Neuronal stem cell (in vitro differentiated cells): ENCODE measurements around the gene TIAL1.

Experiments used
- DNase-seq: peaks from one replicate; pipeline ENCODE4 v3.0.0-alpha.2; 2013; ENCODE audit warnings: low spot score
- H2AFZ ChIP-seq: one replicate; pipeline ENCODE4 v1.6.1; 2013; ENCODE audit warnings: mild to moderate bottlenecking, low read length, inconsistent platforms
- H2AK5ac ChIP-seq: 2 replicates; pipeline ENCODE4 v1.6.1; 2013; ENCODE audit warnings: low read depth, mild to moderate bottlenecking, inconsistent platforms, low read length, moderate library complexity, mixed read lengths
- H2BK120ac ChIP-seq: 2 replicates; pipeline ENCODE4 v1.6.1; 2013; ENCODE audit warnings: low read depth, mild to moderate bottlenecking, inconsistent platforms, low read length, moderate library complexity, mixed read lengths
- H2BK12ac ChIP-seq: one replicate; pipeline ENCODE4 v1.6.1; 2013; ENCODE audit warnings: low read length, inconsistent platforms
- H2BK15ac ChIP-seq: 2 replicates; pipeline ENCODE4 v1.6.1; 2013; ENCODE audit warnings: mild to moderate bottlenecking, low read length, inconsistent platforms, mixed read lengths
- H2BK5ac ChIP-seq: one replicate; pipeline ENCODE4 v1.6.1; 2013; ENCODE audit warnings: inconsistent platforms, mild to moderate bottlenecking, low read length, moderate library complexity
- H3K14ac ChIP-seq: one replicate; pipeline ENCODE4 v1.6.1; 2013; ENCODE audit warnings: low read length, inconsistent platforms
- H3K18ac ChIP-seq: 2 replicates; pipeline ENCODE4 v1.6.1; 2013; ENCODE audit warnings: low read length, inconsistent platforms
- H3K23ac ChIP-seq: 2 replicates; pipeline ENCODE4 v1.6.1; 2013; ENCODE audit warnings: low read depth, mild to moderate bottlenecking, mixed read lengths, low read length, inconsistent platforms; ENCODE audit not compliant: poor library complexity
- H3K27ac ChIP-seq: replicated peaks from 3 replicates; pipeline ENCODE4 v1.5.1; 2013; ENCODE audit warnings: low read length, inconsistent platforms
- H3K27me3 ChIP-seq, 3 experiments: 2 replicates each; pipeline ENCODE4 v1.6.1; 2013; ENCODE audit warnings: low read length in 3 of 3, mild to moderate bottlenecking in 2 of 3, inconsistent platforms in 1 of 3, low read depth in 1 of 3, mixed read lengths in 1 of 3, moderate library complexity in 1 of 3; ENCODE audit not compliant: control insufficient read depth in 3 of 3, insufficient read depth in 3 of 3
- H3K36me3 ChIP-seq, 2 donors: replicated peaks in 1 of 2; 2 replicates each; pipeline ENCODE4 v1.6.1; 2013; ENCODE audit warnings: low read length in 2 of 2; ENCODE audit not compliant: control insufficient read depth in 2 of 2, insufficient read depth in 2 of 2
- H3K4ac ChIP-seq: 2 replicates; pipeline ENCODE4 v1.6.1; 2013; ENCODE audit warnings: inconsistent platforms, mild to moderate bottlenecking, low read length, moderate library complexity
- H3K4me1 ChIP-seq, 2 donors: 1 replicate in 1 of 2; 2 replicates in 1 of 2; pipeline ENCODE4 v1.6.1; 2013; ENCODE audit warnings: low read length in 2 of 2, low read depth in 1 of 2; ENCODE audit not compliant: control insufficient read depth in 2 of 2, insufficient read depth in 1 of 2
- H3K4me2 ChIP-seq: one replicate; pipeline ENCODE4 v1.6.1; 2013; ENCODE audit warnings: mild to moderate bottlenecking, low read length, inconsistent platforms; ENCODE audit not compliant: insufficient read depth, poor library complexity, severe bottlenecking
- H3K4me3 ChIP-seq, 2 donors: 2 replicates each; pipeline ENCODE4 v1.5.1; 2013; ENCODE audit warnings: low read length in 2 of 2, mild to moderate bottlenecking in 2 of 2, inconsistent platforms in 1 of 2, moderate library complexity in 1 of 2
- H3K79me1 ChIP-seq: one replicate; pipeline ENCODE4 v1.6.1; 2013; ENCODE audit warnings: low read depth, mild to moderate bottlenecking, inconsistent platforms, low read length, moderate library complexity
- H3K9ac ChIP-seq: one replicate; pipeline ENCODE4 v1.6.1; 2013; ENCODE audit warnings: mild to moderate bottlenecking, low read depth, low read length, inconsistent platforms; ENCODE audit not compliant: poor library complexity
- H3K9me3 ChIP-seq, 2 donors: replicated peaks in 1 of 2; 2 replicates each; pipeline versions ENCODE3 to v1.6.1; 2013; ENCODE audit warnings: low read length in 2 of 2, mild to moderate bottlenecking in 2 of 2, inconsistent platforms in 1 of 2, low read depth in 1 of 2, mixed read lengths in 1 of 2, moderate library complexity in 1 of 2; ENCODE audit not compliant: control insufficient read depth in 2 of 2, insufficient read depth in 1 of 2
- H4K8ac ChIP-seq: one replicate; pipeline ENCODE4 v1.6.1; 2013; ENCODE audit warnings: low read depth, mild to moderate bottlenecking, inconsistent platforms, low read length, moderate library complexity
- H4K91ac ChIP-seq: one replicate; pipeline ENCODE4 v1.6.1; 2013; ENCODE audit warnings: low read length, low read depth, mild to moderate bottlenecking, inconsistent platforms; ENCODE audit not compliant: poor library complexity
- WGBS, 2 donors: extraction: QIAGEN DNeasy Blood & Tissue Kit; methylation state at CpG; one replicate each; pipeline ENCODE4 v1.1.7; 2013; ENCODE audit warnings: missing lambda C conversion rate in 2 of 2, mixed read lengths in 1 of 2; ENCODE audit not compliant: insufficient read length in 2 of 2, insufficient replicate concordance in 1 of 2; ENCODE audit errors: extremely low coverage in 2 of 2; 5-methylcytosine and 5-hydroxymethylcytosine counted together

TIAL1 gene

DNA sequence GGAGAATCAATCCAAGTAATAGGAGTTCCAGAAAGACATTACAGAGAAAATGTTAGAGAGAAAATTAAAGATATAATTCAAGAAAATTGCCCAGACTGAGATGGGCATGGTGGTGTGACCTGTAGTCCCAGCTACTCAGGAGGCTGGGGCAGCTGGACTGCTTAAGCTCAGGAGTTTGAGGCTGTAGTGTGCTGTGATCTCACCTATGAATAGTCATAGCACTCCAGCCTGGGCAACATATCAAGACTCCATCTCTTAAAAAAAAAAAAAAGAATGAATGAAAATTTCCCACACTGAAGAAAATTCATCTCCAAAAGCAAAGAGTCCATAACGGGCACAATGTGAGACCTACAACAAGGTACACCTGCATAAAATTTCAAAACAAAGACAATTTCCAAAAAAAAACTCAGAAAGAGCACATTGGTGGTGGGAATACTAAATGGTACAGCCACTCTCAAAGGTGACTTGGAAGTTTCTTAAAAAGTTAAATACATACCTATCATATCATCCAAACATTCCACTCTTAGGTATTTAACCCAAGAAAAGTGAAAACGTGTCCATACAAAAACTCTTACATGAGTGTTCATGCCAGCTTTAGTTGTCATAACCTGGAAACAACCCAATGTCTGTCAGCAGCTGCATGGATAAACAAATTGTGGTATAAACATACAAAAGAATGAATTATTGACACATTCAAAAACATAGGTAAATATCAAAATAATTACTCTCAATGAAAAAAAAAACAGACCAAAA is 47.3 kb downstream of the TIAL1 start:
- no peak overlapping the region for H2BK12ac ChIP-seq
- WGBS, 2 donors = no CpG with 5 or more reads among the region's 2 CpGs
- no peak overlapping the region for H3K4me3 ChIP-seq
- H2AFZ ChIP-seq = no peak overlapping the region
- no peak overlapping the region for H3K4ac ChIP-seq
- H3K4me1 ChIP-seq = peaks cover 0 to 5% of the 10 kb centered on the region in 2 donors
- H2BK15ac ChIP-seq = no peak overlapping the region
- H3K4me2 ChIP-seq = no peak overlapping the region
- no peak overlapping the region for H2AK5ac ChIP-seq
- no peak overlapping the region for H4K8ac ChIP-seq
- H2BK5ac ChIP-seq = no peak overlapping the region
- no peaks in the 10 kb centered on the region for H3K9me3 ChIP-seq
- no peak overlapping the region for H3K9ac ChIP-seq
- no peak overlapping the region for H2BK120ac ChIP-seq
- no peak overlapping the region for H3K23ac ChIP-seq
- H3K27me3 ChIP-seq = peaks cover 0 to 32% (median 0%) of the 10 kb centered on the region in 3 experiments
- H3K27ac ChIP-seq = no peak overlapping the region
- no peak overlapping the region for H4K91ac ChIP-seq
- H3K14ac ChIP-seq = no peak overlapping the region
- H3K79me1 ChIP-seq = no peaks in the 10 kb centered on the region
- no peak overlapping the region for H3K18ac ChIP-seq
- DNase-seq = no peak
- no peaks in the 10 kb centered on the region for H3K36me3 ChIP-seq

DNA sequence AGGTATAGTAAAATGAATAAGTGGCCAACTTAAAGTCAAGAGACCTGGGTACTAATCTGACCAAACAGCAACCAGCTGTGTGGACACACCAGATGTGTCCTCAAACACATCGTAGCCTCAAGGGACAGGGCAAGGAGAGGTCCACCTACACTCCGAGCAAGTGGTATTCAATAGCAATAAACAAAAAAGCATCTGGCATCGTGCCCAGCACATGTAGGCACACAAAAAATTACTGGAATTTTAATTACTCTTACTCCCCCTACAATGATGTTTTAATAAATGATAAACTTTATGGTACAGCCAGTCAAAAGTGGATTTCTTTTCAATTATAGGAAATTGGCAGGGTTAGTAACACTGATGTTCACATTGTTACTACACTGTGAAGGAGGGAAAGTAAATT is 50.8 kb downstream of the TIAL1 start:
- Histone ChIP-seq H3K27me3 (peaks cover 10 to 66% (median 14%) of the 10 kb centered on the region in 3 experiments), H2AK5ac (no peak overlapping the region), H2BK15ac (no peak overlapping the region), H3K23ac (no peak overlapping the region), H2BK12ac (no peak overlapping the region), H3K9me3 (no peaks in the 10 kb centered on the region), H3K4ac (no peak overlapping the region), H3K27ac (no peak overlapping the region), H3K9ac (no peak overlapping the region), H2BK5ac (no peak overlapping the region), H4K8ac (no peak overlapping the region), H2AFZ (no peak overlapping the region), H4K91ac (no peak overlapping the region), H3K79me1 (no peaks in the 10 kb centered on the region), H3K4me3 (no peak overlapping the region), H3K4me1 (peaks cover 7 to 8% of the 10 kb centered on the region in 2 donors), H3K4me2 (no peak overlapping the region), H3K14ac (no peak overlapping the region), H2BK120ac (no peak overlapping the region), H3K18ac (no peak overlapping the region), H3K36me3 (no peaks in the 10 kb centered on the region)
- DNase-seq = no peak
- WGBS, 2 donors = no CpG with 5 or more reads among the region's 3 CpGs

DNA sequence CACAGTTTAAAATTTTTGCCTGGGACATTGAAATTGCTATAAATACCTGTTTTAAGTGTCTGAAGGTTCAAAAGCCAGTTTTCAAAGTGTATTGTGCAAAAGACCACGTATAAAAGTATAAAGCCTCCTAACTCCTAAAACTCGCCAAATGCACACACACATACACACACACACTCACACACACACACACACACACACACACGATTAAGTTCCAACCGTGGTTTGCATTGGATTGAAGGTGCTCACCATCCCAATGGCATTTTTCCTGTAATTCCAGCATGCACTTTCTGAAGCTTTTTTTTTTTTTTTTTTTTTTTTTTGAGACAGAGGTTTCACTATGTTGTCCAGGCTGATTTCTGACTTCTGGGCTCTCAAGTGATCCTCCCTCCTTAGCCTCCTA is 51.5 kb downstream of the TIAL1 start:
- H3K4me3 ChIP-seq = no peak overlapping the region
- H4K8ac ChIP-seq = no peak overlapping the region
- no peak overlapping the region for H2BK120ac ChIP-seq
- peaks cover 7 to 8% of the 10 kb centered on the region in 2 donors for H3K4me1 ChIP-seq
- no peak overlapping the region for H3K4ac ChIP-seq
- H3K4me2 ChIP-seq = no peak overlapping the region
- H2AK5ac ChIP-seq = no peak overlapping the region
- no peak overlapping the region for H3K14ac ChIP-seq
- H3K18ac ChIP-seq = no peak overlapping the region
- H3K9me3 ChIP-seq = no peaks in the 10 kb centered on the region
- H2AFZ ChIP-seq = no peak overlapping the region
- H3K27me3 ChIP-seq = peaks cover 10 to 73% (median 20%) of the 10 kb centered on the region in 3 experiments
- H3K23ac ChIP-seq = no peak overlapping the region
- no peak for DNase-seq
- H3K36me3 ChIP-seq = no peaks in the 10 kb centered on the region
- H3K79me1 ChIP-seq = no peaks in the 10 kb centered on the region
- no peak overlapping the region for H2BK12ac ChIP-seq
- H3K9ac ChIP-seq = no peak overlapping the region
- H2BK15ac ChIP-seq = no peak overlapping the region
- no peak overlapping the region for H4K91ac ChIP-seq
- H3K27ac ChIP-seq = no peak overlapping the region
- no CpG with 5 or more reads among the region's 4 CpGs for whole genome bisulfite sequencing, 2 donors
- no peak overlapping the region for H2BK5ac ChIP-seq

DNA sequence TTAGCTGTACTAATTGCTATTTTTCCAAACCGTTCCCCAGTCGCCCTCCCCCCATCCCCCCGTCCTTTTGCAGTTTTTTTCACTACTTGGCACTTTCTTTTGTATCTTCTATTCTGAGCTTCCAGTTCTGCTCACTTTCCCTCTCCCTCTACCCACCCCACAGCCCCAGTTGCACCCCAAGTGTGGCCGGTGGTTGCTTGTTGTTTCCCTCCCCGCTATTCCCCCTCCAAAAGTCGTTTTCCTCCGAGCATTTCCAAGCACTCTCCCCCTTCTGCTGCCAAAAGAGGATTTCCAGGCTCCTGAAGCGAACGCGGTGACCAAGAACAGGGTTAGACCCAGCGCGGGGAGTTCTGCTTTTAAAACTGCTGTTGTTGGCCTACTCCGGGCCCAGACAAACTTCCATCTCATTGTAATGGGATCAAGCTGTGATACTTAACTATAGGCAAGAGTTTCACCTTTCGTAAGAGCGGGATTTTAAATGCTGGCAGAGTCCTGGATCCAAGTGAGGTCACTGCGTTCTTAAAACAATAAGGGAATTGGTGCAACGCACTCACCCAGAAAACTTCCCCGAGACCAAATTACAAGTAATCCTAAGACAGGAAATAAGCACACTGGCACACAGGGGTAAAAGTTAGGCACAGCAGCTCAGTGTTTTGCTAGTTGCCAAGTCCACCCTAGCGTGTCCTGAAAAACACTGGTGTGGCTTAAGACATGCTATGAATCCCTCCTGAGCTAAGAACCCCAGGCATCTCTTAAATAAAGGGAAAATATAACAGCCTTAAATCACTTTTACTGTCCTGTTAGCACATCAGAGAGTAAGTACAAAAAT is 52.7 kb downstream of the TIAL1 start:
- no peak overlapping the region for H2BK12ac ChIP-seq
- H2BK5ac ChIP-seq = no peak overlapping the region
- no peaks in the 10 kb centered on the region for H3K79me1 ChIP-seq

More for the DNA sequence above, 52.7 kb downstream of the TIAL1 start:
- H3K18ac ChIP-seq = no peak overlapping the region
- no peak overlapping the region for H2BK120ac ChIP-seq
- H3K4me1 ChIP-seq = peaks cover 7 to 8% of the 10 kb centered on the region in 2 donors
- peaks cover 10 to 82% (median 24%) of the 10 kb centered on the region in 3 experiments for H3K27me3 ChIP-seq
- H3K36me3 ChIP-seq = no peaks in the 10 kb centered on the region
- no peak overlapping the region for H3K14ac ChIP-seq
- H3K23ac ChIP-seq = no peak overlapping the region
- H3K9ac ChIP-seq = no peak overlapping the region
- peak overlapping the region; percentile 96 for H2AFZ ChIP-seq
- H3K4ac ChIP-seq = no peak overlapping the region
- H2BK15ac ChIP-seq = no peak overlapping the region
- no CpG with 5 or more reads among the region's 19 CpGs for WGBS, 2 donors
- no peak overlapping the region for H4K91ac ChIP-seq
- H3K4me3 ChIP-seq = peak overlapping the region in 1 of 2 donors; percentile 51
- H2AK5ac ChIP-seq = no peak overlapping the region
- no peak overlapping the region for H4K8ac ChIP-seq
- no peaks in the 10 kb centered on the region for H3K9me3 ChIP-seq
- peak overlapping the region; percentile 18 for H3K27ac ChIP-seq
- peak; percentile 26 for DNase-seq
- peak overlapping the region; percentile 96 for H3K4me2 ChIP-seq
